K562 (cell line): Measurements from ENCODE around the gene MTARC2. TPM values are rescaled to one million over a fixed set of nuclear protein-coding genes. Genes with fewer than 3 reads are reported as not detected.

Experiments
- ARID3A ChIP-seq: IDR thresholded peaks from 2 replicates; pipeline ENCODE4 v1.6.1; 2012; ENCODE audit warnings: low read depth, low read length, improper control_type of control experiment, borderline replicate concordance
- ELK1 ChIP-seq: sonication (generic); formaldehyde crosslinking; IDR thresholded peaks from 2 replicates; pipeline ENCODE4 v1.8.1; 2022; ENCODE audit warnings: missing genetic modification reagents
- GABPB2 ChIP-seq: fragments of 250-450 bp; sonication (Bioruptor Pico); conservative IDR thresholded peaks from 2 replicates; pipeline ENCODE4 v1.5.1; 2021; ENCODE audit warnings: mild to moderate bottlenecking
- KLF16 ChIP-seq: IDR thresholded peaks from 2 replicates; pipeline ENCODE4 v1.6.1; 2016; ENCODE audit warnings: antibody characterized with exemption
- OTX1 ChIP-seq: fragments of 450-650 bp; formaldehyde crosslinking; IDR thresholded peaks from 2 replicates; pipeline ENCODE4 v1.4.0; 2022; ENCODE audit warnings: mild to moderate bottlenecking
- POLR2H ChIP-seq: IDR thresholded peaks from 2 replicates; pipeline ENCODE4 v1.6.1; 2016; ENCODE audit warnings: missing genetic modification characterization, low read depth, mild to moderate bottlenecking, control low read depth, missing compliant biosample characterization, moderate library complexity
- SMARCA4 ChIP-seq: fragments of 450-650 bp; IDR thresholded peaks from 2 replicates; pipeline ENCODE4 v1.6.1; 2016
- STAT5A ChIP-seq: IDR thresholded peaks from 2 replicates; pipeline ENCODE4 v1.6.1; 2012; ENCODE audit warnings: low read length, inconsistent platforms, borderline replicate concordance
- ZBTB12 ChIP-seq: fragments of 250-450 bp; sonication (Bioruptor Pico); IDR thresholded peaks from 2 replicates; pipeline ENCODE4 v1.4.0; 2020
- ZKSCAN3 ChIP-seq: fragments of 250-450 bp; sonication (Bioruptor Pico); IDR thresholded peaks from 2 replicates; pipeline ENCODE4 v1.4.0; 2020
- ZNF318 ChIP-seq, 2 experiments: fragments of 450-650 bp; IDR thresholded peaks; 2 replicates each; pipeline ENCODE4 v1.6.1; 2016; ENCODE audit warnings: mild to moderate bottlenecking in 2 of 2, borderline replicate concordance in 1 of 2, low read depth in 1 of 2, moderate library complexity in 1 of 2
- polyA plus RNA-seq, 8 experiments: library from polyadenylated mRNA; depleted of rRNA in 4 of 8; stranded (reverse) in 5 of 8; unstranded in 3 of 8; fragments of >200 nt; fragmentation: Nextera tagmentation in 2 of 8; fragmentation: Illumina TruSeq in 1 of 8; extraction: Ambion mirVana in 2 of 8; extraction: Trizol in 1 of 8; gene quantifications; 2 replicates each; pipeline versions ENCODE4 v1.2.1 to v1.2.3, GENCODE V29; 2011 to 2014; ENCODE audit warnings: inconsistent platforms in 1 of 8, missing spikeins in 1 of 8
- total RNA-seq, 7 experiments: library from RNA; depleted of rRNA in 6 of 7; stranded (reverse); fragments of >200 nt in 6 of 7; fragmentation: Illumina TruSeq in 2 of 7; extraction: Trizol in 2 of 7; gene quantifications; 2 replicates each; pipeline versions ENCODE4 v1.2.1 to v1.2.3, GENCODE V29; 2011 to 2021; ENCODE audit warnings: low replicate concordance in 1 of 7

Gene MTARC2
- total and polyA plus RNA-seq, 9 of the 15 experiments (the other 6 are each of a cell fraction or from before 2014, with no cell fraction given) = 0.03 to 0.35 TPM; not detected in 7

- TF ChIP-seq ZKSCAN3 (CRISPR knock-in tag) (no peak), ELK1 (no peak), ZBTB12 (CRISPR knock-in tag) (no peak), OTX1 (no peak), SMARCA4 (no peak), KLF16 (peak; percentile 44; the same call in 1 of the 2 replicates), STAT5A (no peak), GABPB2 (CRISPR knock-in tag) (no peak), ZNF318 (IDR thresholded peaks at IDR 0.05; ENCODE audit: borderline replicate concordance in 1 of 2, low read depth in 1 of 2) (no peak), POLR2H (tag) (no peak), ARID3A (no peak)
Measured at GRCh38 chr1:220733086-220733601, 15.0 kb upstream of the MTARC2 start (continued).
